ENCODE data around the gene PIK3R1.

The PIK3R1 gene

DNA sequence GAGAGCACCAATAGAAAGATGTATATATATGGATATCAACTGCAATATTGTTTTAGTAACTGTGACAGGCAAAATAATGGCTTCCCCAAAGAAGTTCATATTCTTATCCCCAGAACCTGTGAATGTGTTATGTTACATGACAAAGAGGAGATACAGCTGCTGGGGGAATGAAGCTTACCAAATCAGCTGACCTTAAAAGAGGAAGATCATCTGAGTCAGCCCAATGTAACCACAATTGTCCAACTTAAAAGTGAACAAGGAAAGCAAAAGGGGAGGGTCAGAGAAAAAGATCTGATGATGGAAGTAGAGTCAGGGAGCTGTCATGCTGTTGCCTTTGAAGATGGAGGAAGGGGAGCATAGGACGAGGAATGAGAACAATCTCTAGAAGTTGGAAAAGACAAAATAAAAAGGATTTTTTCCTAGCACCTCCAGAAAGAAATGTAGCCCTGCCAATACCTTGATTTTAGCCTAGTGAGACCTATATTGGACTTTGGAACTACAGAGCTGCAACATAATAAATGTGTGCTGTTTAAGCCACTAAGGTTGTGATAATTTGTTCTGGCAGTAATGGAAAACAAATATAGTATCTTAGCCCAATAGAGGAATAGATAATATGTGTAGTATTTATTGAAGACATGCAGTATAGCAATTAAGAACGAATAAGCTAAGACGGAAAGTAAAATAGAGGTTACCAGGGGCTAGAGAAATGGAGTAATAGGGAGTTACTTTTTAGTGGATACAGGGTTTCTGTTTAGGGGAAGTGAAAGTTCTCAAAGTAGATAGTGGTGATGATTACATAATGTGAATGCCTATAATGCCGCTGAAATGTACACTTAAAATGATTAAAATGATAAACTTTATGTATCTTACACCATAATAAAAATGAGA lies 115.9 kb downstream of the PIK3R1 start:
- no peak for DNase-seq (ENCODE audit: low spot score)

DNA sequence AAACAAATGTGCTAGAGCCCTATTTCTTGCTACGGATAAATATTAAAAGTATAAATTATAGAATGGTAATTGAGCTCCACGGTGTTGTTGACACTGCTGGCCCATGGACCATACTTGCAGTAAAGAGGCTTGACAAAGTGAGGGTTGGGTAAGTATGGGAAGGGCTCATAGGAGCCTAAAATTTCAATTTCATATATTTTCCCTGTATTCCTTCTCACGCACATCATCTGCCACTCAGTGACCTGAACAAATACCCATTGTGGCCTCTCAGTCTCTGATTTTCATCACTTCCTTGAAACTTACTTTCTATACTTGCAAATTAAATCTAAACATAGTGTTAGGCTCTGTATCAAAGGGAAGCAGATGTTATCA lies 116.5 kb downstream of the PIK3R1 start:
- DNase-seq (ENCODE audit: low spot score): no peak

DNA sequence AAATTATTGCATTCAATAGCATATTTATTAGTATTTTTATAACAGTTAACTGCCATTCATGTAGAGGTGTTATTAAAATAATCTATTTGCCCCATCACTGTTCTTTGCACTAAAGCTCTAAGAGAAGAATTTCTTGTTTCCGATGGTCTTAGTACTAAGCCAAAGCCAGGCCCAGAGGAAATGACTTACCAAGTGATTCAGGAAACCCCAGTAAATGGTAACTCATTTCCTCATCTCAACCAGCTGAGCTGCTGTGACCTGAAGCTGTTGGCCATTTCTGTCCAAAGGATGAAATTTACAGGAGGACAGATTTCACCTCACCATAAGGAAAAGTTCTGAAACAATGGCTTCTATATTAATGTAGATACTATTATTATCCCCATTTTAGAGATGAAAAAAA lies 117.0 kb downstream of the PIK3R1 start:
- no peak for DNase-seq (ENCODE audit: low spot score)

DNA sequence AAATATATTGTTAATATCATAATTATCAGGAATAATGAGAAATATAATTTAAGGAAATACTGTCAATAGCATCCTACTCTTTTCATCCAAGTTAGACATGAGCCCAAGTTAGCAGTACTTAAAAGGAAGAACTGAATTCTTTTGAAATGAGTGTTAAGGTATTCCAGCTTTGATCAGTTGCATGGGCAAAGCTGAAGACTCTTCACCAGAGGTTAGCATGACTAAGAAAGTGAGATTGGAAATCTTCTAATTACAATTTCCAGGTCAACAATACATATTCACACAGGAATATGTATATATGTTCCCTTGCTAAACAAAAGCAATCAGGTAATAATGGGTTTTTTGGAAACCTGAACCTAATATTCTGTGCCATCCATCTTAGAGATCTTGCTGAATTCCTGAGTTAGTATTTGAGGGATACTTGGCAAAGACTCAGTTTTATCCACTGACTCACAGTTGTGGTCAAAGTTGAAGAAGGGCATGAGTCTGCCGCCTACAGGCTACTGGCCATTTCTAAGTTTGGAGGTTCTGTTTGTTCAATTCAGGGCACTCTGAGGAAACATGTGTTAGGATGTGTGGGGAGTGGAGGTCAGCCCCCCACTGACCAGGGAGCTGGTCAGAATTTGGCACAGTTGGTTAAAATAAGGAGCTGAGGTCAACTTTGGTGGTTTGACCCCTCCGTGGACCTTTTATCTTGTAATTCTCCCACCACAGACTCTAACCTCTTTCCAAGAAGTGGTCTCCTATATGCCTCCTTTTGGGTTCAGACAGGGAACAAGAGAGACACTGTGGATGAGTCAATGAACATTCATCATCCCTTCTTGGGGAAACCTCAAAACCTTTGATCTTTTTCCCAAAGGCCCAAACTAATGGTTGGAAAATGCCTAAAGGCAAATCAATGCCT lies 118.3 kb downstream of the PIK3R1 start:
- DNase-seq (ENCODE audit: low spot score): peak; percentile 63

- DNase-seq (ENCODE audit: low spot score): no peak
These were observed 119.0 kb downstream of the PIK3R1 start for GRCh38 chr5:68334553-68334886.

GRCh38 chr5:68335075-68335474 lies 119.5 kb downstream of the PIK3R1 start:
- no peak for DNase-seq (ENCODE audit: low spot score)

GRCh38 chr5:68336200-68336599 lies 120.6 kb downstream of the PIK3R1 start:
- DNase-seq (ENCODE audit: low spot score): no peak

DNA sequence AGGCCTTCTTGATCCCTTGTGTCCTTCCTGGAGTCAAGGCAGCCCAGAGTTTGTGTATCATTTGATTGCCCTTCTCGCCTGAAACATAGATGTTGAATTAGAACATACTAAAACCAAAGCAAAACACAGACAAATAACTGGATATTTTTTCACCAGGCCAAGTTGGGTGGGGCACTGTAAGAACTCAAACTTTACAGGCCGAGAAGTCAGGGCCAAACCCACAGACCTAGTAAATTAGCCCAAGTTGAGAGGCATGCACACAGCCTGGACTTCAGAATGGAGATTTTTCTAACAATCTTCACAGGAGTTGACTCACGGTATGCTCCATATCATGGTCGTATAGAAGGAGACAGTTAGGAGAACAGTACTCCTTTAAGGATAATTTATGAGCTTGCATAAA lies 121.7 kb downstream of the PIK3R1 start:
- no peak for DNase-seq (ENCODE audit: low spot score)

- DNase-seq (ENCODE audit: low spot score): no peak
These were observed 124.4 kb downstream of the PIK3R1 start for GRCh38 chr5:68339921-68340321.

- DNase-seq (ENCODE audit: low spot score): no peak
These were observed 125.5 kb downstream of the PIK3R1 start for GRCh38 chr5:68341006-68341405.

DNA sequence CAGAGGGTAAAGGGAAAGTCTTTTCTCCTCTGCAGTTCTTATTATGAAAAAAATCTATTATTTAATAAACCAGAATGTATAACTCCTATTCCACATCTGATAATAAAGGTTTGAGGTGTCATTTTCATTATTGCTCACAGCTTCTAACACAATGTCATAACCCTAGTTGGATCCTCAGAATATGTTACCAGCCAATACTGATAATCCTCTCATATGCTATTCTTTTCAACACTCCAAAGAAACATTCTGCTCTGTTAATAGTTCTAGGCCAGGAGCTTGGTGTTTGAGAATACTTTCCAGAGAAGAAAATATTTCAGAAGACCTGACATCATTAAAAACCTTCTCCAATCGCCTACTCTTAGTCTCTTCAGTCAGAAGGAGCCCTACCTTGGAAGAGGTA lies 127.1 kb downstream of the PIK3R1 start:
- no peak for DNase-seq (ENCODE audit: low spot score)

DNA sequence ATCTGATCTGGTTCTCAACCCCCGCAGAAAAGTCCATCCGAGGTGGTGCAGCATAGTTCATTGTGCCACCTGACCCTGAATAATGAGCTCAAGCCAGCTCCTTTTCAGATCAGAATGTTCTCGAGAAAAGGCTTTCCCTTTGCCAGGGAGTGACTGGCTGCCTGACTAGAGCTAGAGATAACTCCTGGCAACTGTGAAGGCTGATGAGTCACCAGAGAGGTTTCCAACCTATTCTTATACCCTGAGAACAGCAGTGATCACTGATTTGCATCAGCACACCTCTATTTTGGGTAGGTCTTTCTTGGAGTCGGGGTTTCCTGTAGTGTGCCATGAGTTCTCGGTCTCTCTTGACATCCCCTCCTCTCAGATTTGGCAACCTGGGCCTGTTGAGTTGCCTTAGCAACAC lies 127.9 kb downstream of the PIK3R1 start:
- DNase-seq (ENCODE audit: low spot score): peak; percentile 55

DNA sequence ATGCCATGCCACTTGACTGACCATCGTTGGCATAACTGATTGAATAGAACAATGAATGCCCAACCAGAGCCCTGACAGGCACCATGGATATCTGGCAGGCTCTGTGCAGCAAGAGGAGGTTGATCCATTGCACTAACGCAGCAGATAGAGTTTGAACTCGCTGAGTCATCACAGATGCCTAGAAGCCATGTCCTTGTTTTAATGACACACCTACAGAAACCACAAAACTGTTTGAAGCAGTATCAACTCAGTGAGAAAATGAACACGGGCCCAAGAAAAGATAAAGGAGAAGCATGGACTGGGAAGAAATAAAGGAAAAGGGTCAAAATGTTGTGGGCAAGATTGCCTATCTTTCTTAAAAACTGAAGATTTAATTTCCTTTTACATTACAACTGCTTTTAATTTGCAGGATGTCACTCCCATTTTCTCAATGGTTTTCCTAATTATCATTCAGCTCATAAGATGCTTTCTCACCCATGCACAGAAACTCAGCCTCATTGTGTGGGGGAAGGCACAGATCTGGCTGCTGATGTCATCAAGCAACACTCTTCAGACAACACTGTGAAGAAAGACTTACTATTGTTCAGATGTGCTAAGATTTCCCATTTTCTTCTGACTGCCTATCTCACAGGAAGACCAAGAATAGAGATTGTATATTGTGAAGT lies 129.0 kb downstream of the PIK3R1 start:
- peak; percentile 63 for DNase-seq (ENCODE audit: low spot score)

DNA sequence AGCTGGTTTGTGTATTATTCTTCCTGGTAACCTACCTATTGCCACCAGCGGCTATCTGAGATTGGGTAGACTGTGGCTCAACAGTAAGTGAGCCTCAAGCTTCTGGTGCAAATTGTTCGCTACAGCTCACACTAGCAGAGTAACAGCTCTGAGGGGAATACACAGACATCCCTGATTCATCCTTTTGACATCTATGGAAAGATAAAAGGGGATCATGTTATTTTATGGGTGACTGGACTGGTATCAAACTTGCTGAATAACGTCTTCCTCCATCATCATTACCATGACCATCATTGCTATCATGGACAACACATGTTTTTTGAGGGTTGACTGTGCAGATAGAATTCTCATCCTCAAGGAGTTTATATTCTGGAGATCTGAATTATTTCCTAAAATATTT lies 129.6 kb downstream of the PIK3R1 start:
- DNase-seq (ENCODE audit: low spot score): no peak

DNA sequence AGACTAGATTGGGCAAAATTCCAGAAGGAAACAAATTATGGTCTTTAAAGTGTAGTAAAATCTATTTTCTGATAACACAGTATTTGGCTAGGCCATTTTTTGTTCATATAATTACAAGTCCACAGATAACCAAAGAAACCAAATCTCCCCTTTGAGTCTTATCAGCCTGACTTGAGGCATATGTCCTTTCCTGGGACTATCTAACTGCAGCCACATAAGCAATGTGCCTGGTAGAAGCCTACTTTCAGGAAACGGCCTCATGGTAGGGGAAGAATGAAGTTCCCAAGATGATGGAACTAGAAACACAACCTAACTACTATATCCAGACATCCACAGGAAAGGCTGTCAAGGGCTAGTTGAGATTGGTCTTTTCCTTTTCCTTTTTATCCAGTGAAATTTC lies 130.0 kb downstream of the PIK3R1 start:
- DNase-seq (ENCODE audit: low spot score): no peak

DNA sequence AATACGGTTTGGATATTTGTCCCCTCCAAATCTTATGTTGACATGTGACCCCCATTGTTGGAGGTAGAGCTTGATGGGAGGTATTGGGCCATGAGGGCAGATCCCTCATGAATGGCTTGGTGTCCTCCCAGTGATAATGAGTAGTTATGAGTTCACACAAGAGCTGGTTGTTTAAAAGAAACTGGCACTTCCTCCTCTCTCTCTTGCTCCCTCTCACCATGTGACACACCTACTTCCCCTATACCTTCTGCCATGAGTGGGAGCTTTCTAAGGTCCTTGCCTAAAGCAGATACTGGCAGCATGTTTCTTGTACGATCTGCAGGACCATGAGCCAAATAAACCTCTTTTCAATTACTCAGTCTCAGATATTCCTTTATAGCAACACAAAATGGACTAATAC lies 132.0 kb downstream of the PIK3R1 start:
- DNase-seq (ENCODE audit: low spot score): no peak

GRCh38 chr5:68348447-68349222 lies 133.1 kb downstream of the PIK3R1 start:
- DNase-seq (ENCODE audit: low spot score): no peak

- no peak for DNase-seq (ENCODE audit: low spot score)
These were observed 134.6 kb downstream of the PIK3R1 start for GRCh38 chr5:68350176-68350575.

All from LoVo (cell line).